SIG-M5 (cell line): ENCODE data around the gene ASIC5.
A peak's percentile ranks its signal among the peaks of the same experiment; 100 is the strongest.
"Not testable (repeated sequence)": the region's sequence is repeated elsewhere in the genome, so short reads cannot be mapped to it uniquely, and the experiment has no call there.

ENCODE experiments used
- DNase-seq: peaks from one replicate; lab custom pipeline; 2025; lab: John Stamatoyannopoulos, UW

The ASIC5 gene, protein sequence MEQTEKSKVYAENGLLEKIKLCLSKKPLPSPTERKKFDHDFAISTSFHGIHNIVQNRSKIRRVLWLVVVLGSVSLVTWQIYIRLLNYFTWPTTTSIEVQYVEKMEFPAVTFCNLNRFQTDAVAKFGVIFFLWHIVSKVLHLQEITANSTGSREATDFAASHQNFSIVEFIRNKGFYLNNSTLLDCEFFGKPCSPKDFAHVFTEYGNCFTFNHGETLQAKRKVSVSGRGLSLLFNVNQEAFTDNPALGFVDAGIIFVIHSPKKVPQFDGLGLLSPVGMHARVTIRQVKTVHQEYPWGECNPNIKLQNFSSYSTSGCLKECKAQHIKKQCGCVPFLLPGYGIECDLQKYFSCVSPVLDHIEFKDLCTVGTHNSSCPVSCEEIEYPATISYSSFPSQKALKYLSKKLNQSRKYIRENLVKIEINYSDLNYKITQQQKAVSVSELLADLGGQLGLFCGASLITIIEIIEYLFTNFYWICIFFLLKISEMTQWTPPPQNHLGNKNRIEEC

DNA sequence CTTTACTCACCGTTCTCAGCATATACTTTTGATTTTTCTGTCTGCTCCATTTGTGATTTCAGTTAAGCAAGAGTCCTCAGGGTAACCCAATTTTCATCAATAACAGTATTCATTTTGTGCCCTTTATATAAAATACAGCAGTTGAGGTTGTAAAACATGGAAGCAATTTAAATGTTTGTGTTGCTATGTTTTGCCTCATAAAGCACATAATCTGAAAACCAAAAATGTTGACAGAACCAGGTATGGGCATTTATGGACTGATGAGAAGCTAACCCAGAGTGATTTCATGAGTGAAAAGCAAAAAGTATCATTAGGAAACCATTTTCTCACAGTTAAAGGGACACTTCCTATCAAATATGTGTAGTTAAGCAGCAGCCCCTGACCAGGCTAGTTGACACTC, at the start of gene ASIC5:
Gene ASIC5, minus strand, starts transcription at position 101 of the 400 bp plus-strand sequence. Its CDS starts 51 bp downstream, at position 50.
- no peak for DNase-seq

DNA sequence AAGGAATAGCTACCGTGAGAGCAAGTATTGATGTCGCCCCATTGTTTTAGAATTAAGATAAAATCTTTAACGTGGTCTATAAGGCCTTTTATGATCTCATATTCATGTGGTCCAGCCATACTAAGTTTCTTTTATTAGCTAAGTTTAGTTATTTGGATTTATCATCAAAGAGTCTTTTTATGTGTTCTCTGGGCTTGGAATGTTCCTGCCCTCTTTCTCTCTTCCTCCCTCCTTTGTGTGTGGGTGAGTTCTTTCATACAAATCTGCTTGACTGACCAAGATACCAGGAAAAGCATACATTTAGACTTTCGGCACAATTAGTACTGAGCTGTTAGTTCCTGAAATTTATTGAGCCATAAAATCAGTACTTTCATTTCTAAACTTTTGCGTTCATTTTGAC, 48.7 kb upstream of the ASIC5 start:
- no peak for DNase-seq

DNA sequence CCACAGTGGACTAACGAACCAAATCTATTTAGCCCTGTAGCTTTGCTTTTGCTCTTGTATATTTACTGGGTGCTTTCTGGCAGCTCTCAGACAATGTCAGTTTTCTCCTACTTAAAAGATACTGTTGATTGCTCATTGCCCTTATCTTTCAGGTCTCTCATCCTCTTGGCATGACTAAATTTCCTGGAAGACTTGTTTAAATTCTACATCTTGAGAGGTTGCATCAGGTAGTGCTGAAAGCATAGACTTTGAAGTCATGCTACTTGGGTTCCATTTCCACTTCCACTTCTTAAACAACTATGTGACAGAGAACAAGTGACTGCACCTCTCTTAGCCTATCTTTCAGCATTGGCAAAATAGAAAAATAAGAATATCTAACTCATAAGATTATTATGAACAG, 45.8 kb upstream of the ASIC5 start:
- DNase-seq: no peak

DNA sequence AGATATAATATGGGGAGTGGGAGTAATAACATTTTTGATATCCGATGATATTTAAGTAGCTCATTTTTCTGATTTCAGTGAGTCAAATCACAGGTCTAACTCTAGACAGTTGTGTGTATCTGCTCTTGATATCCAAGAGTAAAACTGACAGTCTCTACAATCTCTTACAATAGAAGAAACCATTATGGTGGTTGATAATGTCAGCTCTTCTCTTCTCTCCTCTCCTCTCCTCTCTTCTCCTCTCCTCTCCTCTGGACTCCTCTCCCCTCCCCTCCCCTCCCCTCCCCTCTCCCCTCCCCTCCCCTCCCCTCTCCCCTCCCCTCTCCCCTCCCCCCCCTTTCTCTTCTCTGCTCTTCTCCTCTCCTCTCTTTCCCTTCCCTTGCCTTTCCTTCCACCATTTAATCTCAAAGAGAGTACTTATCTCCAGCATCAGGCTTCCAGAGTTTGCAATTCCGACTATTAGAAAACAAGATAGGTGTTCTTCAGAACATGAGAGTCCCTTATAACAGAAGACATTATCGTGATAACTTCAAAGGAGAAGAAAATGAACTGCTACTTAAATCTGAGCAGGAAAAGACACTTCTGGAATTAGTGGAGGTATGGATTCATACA, 43.6 kb upstream of the ASIC5 start:
- no peak for DNase-seq

DNA sequence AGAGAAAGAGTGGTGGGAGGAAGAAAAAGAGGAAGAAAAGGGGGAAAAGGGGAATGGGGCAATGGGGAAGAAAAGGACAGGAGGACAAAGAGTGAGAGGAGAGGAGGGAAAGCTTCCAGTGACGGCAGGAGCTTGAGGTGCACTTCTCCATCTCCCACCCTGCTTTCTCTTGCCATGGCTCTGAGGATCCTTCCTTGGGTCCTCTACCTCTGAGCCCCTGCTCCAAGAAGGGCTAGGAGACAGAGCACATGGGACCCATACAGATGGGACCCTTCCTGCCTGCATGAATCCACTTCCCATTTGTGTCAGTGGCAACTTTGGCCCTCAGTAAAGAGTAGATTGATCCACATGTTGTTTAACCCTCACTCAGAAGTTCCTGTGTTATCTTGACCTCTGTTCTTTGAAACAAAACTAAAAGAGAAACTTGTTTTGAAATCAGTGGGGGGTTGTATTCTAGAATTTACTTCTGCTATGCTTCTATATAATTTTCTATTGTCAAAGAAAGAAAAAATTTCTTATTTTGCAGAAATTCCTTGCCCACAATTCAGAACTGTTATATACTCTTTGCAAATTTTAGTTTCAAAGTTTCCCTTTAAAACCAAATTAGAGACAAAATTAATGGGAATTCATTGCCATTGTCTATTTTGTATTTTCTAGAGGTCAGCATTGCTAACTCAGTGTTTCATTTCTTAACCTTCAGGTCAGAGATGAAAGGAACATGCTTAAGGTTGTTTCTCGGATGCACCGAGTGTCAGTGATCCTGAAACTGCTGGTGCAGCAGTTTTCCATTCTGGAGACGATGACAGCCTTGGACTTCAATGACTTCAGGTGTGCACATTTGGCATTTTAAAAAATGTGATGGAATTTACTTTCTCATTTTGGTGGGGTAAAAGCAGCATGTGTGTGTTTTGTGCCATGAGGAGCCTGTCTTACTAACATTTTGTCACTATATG, 42.4 kb upstream of the ASIC5 start:
- no peak for DNase-seq

DNA sequence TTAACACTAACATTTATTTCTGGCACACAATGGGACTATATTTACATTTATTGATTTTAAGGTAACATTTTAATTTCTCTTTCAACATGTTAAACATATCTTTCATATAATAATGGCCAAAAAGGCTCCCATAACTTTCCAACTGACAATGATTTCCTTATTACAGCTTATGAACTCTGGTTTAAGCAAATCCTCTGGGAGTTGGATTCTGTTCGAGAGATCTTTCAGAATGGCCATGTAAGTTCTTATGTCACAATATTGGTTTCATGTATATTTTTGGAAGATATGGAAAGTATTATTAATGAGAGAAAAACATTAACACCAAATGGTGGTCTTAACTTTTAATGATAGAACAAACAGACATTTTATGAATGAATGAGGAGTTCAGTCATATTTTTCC, 41.5 kb upstream of the ASIC5 start:
- no peak for DNase-seq

DNA sequence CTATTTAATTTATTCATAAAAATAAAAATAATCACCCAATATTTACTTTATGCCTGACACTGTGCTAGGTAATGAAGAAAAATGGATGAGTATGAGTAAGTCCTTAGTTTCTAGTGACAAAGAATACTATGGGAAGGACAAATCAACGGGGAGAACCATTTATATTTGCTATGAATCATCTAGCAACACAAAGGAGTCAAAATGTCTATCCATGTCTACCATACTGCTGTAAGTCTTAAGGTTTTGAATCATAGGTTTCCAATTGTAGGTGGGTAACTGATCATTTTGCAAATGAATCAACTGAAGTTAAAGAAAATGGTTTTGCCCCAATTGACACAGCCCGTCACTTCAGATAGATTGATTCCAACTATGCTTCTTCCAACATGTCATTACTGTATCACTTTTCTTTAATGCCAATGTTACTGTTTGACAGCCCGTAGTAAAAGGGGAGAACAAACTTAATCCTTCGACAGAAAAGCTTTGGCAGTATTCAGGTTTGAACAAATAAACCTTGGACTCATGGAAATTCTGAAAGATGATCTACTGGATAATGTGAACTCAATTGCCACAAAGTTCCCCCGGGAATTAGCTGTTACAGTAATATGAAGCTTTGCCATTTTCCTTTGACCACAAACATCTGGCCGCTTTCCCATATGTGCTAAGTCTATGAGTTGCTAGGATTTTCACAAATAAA, 40.6 kb upstream of the ASIC5 start:
- no peak for DNase-seq

DNA sequence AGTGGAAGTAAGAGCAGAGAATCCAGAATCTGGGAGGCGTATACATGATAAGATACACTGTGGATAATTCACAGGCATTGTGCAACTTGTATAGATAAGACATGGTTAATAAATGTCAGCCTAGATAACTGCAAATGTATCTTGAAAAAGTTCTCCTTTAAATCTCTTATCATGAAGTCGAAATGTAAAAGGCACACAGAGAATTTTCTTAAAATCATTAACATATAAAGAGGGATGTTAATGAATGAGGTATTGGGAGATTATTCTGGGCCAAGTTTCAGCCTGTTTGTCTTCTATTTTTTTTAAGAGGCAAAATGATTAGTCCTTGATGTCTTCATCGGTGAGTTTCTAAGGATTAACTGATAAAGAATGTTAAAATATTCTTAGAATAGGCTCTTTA, 38.3 kb upstream of the ASIC5 start:
- no peak for DNase-seq

DNA sequence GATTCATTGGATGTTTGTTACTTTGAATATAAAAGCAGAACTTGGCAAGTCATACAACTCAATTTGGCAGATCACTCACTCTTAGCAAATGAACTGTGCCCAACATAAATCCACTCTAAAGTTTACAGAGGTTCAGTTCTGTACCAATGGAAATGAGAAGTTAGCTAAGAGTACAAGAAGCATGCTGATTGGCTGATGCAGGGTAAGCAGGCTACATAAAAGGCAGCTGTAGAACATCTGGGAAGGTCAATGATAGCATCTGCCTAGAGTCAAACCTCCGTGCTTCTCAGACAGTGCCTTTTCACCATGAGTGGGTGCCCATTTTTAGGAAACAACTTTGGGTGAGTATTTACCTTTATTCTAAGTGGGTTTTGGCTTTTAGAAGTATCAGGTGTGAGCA, 37.4 kb upstream of the ASIC5 start, which contains the start of gene TDO2:
Gene TDO2, plus strand, starts transcription at position 244 of the 400 bp plus-strand sequence. Its CDS starts 63 bp downstream, at position 307.
- no peak for DNase-seq

DNA sequence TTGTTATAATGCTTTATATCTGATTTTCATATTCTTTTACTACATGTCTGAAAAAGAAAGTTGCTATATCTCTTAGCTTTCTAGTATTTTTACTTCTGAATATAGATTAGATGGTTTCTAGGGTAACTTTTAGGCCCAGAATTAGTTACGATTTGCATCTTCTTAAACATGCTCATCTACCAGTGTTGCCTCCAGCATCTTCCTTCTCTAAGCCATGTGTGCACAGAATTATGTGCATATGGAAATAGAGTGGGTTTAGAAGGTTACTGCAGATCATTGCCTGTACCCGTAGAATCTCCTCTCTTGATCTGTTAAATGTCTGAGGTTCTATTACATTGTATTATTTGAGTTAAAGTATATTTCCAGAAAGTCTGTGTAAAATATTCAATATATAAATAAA, 34.9 kb upstream of the ASIC5 start:
- no peak for DNase-seq

DNA sequence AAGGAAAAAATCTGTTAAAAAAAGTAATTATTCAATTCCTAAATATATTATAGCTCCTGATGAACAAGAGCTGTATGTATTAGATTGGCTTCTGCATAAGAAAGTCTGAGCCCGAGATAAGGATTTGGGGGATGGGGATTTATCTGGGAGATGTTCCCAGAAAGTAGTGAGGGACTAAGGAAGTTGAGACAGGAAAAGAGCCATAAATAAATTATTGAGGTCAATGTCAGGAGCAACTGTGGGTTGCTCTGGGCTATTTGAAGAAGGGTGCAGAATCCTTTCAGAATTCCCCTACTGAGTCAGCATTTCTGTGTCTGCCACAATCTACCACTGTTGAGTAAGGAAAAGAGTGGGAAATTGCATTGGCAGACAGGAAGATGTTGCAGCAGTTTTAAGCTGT, 34.3 kb upstream of the ASIC5 start:
- no peak for DNase-seq

DNA sequence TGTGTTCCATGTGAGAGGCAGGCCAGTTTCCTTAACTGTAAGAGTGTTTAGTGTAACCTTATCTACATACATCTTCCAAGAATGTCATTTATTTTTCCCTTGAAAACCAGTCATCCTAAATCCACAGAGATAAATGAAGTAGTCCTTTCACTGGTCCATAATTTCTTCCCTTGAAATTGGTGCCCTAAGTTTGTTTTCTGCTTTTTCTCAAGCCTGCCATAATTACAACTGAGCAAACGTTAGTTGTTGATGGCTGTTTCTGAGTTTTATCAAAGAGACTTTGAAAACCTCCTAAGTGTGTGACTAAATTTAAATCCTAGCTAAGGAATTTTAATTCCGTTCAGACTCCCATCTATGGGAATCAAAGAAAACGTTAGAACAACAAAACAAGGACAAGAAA, 33.8 kb upstream of the ASIC5 start:
- DNase-seq: no peak

DNA sequence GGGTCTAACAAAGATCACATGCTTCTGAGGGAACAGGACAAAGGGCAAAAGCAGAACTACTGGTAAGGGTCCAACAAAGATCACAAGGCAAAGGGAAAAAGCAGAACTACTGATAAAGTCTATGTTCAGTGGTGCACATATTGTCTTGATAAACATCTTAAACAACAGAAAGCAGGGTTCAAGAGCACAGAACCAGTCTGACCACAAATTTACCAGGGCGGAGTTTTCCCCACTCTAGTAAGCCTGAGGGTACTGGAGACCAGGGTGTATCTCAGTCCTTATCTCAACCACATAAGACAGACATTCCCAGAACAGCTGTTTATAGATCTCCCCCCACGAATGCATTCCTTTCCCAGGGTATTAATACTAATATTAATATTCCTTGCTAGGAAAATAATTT, 32.3 kb upstream of the ASIC5 start:
- DNase-seq: not testable (repeated sequence)

DNA sequence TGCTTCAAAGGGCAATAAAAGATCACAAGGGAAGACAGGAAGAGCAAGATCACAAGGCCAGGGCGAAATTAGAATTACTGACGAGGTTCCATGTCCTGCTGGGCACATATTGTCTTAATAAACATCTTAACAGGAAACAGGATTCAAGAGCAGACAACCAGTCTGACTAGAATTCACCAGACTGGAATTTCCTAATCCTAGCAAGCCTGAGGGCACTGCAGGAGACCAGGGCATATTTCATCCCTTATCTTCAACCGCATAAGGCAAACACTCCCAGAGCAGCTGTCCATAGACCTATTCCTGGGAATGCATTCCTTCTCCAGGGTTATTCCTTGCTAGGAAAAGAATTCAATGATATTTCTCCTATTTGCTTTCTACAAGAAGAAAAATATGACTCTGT, 25.0 kb upstream of the ASIC5 start:
- no peak for DNase-seq

DNA sequence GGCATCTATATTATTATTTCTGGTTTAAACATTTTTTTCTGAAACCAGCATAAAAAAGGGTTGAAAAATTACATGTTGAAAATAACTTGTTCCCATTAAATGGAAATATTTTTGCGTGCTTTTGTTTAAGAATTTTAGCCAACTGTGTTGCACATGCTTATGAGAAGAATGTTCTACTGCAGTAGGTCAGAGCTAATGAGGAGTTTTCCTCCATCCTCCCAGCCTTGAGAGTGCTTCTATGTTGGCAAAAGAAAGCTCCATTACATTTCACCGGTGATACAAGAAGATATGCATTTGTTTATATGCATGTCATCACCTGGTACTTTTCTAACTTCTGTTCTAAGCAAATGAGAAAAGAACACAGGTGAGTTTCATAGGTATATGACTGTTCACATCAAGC, 23.9 kb upstream of the ASIC5 start:
- no peak for DNase-seq

DNA sequence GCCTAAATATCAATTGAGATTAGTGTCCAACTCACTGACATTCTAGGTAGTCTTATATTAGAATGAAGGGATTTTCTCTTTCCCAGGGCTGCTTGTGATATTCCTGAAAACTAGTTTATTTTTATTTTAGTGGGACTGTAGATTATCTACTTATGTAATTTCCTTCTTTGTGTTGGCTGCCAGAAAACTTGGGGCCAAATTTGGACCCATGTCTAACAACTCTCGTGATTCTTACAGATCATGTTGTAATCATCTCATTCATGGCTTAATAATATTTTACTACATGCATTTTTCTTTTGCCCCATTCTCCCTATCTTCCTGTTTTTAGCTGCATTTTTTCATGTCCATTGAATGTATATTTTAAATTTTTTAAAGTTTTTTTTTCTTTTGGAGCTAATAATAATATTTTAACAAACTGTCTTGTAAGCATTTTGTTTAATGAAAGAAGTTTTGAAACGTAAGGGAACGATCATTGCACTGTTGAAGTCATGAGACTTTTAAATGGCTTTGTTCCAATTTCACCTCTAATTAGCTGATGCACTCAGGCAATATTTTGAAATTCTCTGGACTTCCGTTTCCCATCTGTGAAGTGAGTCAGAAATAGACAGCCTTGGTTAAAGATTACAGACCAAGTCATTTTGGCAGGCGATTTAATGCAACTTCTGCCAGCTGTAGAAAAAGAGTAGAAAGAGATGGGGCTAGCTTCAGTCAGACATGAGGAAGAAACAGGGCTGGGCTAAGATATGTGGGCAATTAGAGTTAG, 23.1 kb upstream of the ASIC5 start:
- peak; percentile 25 for DNase-seq

DNA sequence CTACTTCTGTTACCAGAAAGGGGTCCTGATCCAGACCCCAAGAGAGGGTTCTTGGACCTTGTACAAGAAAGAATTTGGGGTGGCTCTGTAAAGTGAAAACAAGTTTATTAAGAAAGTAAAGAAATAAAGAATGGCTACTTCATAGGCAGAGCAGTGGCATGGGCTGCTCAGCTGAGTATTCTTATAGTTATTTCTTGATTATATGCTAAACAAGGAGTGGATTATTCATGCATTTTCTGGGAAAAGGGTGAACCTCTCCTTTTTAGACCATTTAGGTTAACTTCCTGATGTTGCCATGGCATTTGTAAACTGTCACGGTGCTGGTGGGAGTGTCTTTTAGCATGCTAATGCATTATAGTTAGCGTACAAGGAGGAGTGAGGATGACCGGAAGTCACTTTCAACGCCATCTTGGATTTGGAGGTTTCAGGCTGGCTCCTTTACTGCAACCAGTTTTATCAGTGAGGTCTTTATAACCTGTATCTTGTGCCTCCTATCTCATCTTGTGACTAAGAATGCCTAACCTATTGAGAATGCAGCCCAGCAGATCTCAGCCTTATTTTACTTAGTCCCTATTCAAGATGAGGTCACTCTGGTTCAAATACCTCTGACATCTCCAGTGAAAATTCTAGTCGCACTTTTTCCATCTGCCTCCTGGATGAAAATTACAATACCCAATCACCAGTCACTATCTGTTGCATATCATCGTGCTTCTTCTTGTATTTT, 21.9 kb upstream of the ASIC5 start:
- no peak for DNase-seq

DNA sequence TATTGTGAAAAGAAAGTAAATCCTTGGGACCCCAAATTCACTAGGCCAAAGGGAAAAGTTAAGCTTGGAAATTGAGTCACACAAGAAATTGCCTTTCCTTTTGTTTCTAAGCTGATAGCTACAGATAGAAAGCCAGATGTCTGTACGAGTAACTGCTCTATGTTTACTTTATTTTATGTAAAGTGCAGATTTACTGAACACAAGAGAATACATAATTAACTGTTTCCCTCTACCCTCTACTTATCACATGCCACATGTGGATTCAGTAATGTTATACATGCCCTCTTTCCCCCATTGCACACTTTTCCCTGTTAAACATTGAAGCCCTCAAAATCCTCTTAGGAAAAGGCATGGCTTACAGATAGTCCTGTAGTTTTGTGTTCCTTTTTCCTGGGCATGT, 21.0 kb upstream of the ASIC5 start:
- no peak for DNase-seq

DNA sequence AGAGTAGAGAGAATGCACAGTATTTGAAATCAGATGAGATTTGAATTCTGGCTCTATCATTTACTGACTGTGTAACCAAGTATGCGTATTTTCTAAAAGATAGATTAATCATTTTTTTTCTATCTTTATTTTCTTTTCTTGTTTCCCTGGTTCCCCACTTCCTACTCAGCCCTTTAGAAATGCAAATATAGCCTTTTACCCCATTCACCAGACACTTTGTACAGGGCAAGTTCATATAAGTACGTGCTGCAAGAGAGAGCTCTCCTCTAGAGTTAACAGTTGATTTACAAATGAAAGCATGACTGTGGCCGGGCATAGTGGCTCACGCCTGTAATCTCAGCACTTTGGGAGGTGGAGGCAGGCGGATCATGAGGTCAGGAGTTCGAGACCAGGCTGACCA, 19.6 kb upstream of the ASIC5 start:
- no peak for DNase-seq

DNA sequence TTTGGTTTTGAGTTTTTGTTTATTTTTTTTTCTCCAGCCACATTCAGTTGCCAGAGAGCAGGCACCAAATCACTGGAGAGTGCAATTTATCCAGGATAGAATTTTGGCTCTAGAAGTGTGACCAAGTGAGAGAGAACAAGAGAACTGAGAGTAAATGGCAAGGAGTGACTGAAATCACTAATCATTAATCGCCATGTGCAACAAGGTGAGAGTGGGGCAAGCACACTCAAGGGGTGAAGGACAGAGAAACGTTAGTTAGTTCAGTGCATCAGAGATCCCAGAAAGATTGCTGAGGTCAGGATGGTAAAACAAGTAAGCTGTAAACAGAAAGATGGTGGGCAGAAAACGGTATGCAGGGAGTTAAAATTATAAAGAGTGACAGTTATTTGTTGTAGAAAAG, 17.8 kb upstream of the ASIC5 start:
- no peak for DNase-seq
